Activated naive CD4-positive, alpha-beta T cell treated with anti-CD3 and anti-CD28 coated beads, Interleukin-2, amount 50 U/mL, for 24 hours (primary cell): Measurements from ENCODE around the gene CTBP1.
A peak's percentile ranks its signal among the peaks of the same experiment; 100 is the strongest.
"Not testable (repeated sequence)": the region's sequence is repeated elsewhere in the genome, so short reads cannot be mapped to it uniquely, and the experiment has no call there.

Experiments used
- H3K27ac Mint-ChIP-seq: one replicate; pipeline ENCODE4 v1.8.0; 2021; ENCODE audit warnings: mild to moderate bottlenecking, mixed read lengths
- H3K27me3 Mint-ChIP-seq: one replicate; pipeline ENCODE4 v1.8.0; 2021; ENCODE audit warnings: mixed read lengths
- H3K36me3 Mint-ChIP-seq: one replicate; pipeline ENCODE4 v1.8.0; 2021; ENCODE audit warnings: mixed read lengths
- H3K4me1 Mint-ChIP-seq: one replicate; pipeline ENCODE4 v1.8.0; 2021; ENCODE audit warnings: mixed read lengths
- H3K4me3 Mint-ChIP-seq: one replicate; pipeline ENCODE4 v1.8.0; 2021; ENCODE audit warnings: mild to moderate bottlenecking, mixed read lengths
- H3K9me3 Mint-ChIP-seq: one replicate; pipeline ENCODE4 v1.8.0; 2021; ENCODE audit warnings: mixed read lengths

CTBP1 gene

DNA sequence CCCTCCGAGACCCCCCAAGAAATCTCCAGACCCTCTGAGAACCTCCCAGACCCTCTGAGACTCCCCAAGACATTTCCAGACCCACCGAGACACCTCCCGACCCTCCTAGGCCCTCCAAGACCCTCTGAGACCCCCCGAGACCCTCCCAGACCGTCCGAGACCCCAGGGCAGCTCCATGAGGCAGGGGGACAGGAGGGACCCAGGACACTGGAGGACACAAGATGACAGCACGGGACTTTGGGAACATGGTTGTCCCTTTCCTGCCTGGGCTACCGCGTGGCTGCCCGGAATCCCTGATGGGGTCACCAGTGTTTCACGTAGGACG, 10.3 kb downstream of the CTBP1 start:
- H3K9me3 Mint-ChIP-seq, result no peaks in the 10 kb centered on the region
- H3K36me3 Mint-ChIP-seq, result peaks cover 4% of the 10 kb centered on the region
- H3K4me3 Mint-ChIP-seq, result no peak overlapping the region
- peaks cover 19% of the 10 kb centered on the region for H3K4me1 Mint-ChIP-seq
- H3K27ac Mint-ChIP-seq, result no peak overlapping the region
- no peaks in the 10 kb centered on the region for H3K27me3 Mint-ChIP-seq

DNA sequence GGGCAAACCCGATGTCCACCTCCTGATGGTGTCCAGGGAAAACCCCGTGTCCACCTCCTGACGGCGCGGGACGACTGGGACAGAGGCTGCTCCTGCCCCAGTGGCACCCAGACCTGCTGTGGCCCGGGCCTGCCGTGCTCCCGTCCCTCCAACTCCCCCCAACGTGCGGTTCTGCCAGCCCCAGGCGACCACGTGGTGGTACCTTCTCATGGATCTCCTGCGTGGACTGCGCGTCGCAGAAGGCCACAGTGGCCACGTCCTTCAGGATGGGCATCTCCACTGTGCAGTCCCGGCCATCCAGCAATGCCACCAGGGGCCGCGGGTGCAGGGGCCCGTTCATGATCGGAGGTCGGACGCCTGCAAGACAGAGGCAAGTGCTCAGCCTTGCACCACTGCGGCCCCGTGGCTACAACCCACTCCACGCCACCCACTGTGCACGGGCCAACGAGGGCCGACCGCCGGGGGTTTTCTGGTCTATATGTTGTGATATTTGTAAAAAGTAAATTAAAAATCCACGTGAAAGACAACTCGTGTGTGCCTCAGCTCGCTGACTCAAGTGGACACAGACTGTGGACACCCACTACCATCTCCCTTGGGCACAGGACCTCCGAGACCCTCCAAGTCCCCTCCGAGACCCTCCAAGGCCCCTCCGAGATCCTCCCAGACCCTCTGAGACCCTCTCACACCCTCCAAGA, 10.8 kb downstream of the CTBP1 start:
- no peak overlapping the region for H3K4me3 Mint-ChIP-seq
- H3K27ac Mint-ChIP-seq, result no peak overlapping the region
- H3K27me3 Mint-ChIP-seq, result no peaks in the 10 kb centered on the region
- H3K9me3 Mint-ChIP-seq, result no peaks in the 10 kb centered on the region
- peaks cover 4% of the 10 kb centered on the region for H3K36me3 Mint-ChIP-seq
- peaks cover 15% of the 10 kb centered on the region for H3K4me1 Mint-ChIP-seq

DNA sequence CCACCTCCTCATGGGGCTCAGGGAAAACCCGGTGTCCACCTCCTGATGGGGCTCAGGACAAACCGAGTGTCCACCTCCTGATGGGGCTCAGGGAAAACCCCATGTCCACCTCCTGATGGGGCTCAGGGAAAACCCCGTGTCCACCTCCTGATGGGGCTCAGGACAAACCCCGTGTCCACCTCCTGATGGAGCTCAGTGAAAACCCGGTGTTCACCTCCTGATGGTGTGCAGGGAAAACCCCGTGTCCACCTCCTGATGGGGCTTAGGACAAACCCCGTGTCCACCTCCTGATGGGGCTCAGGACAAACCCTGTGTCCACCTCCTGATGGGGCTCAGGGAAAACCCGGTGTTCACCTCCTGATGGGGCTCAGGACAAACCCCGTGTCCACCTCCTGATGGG, 11.7 kb downstream of the CTBP1 start:
- H3K36me3 Mint-ChIP-seq, H3K4me1 Mint-ChIP-seq, H3K27me3 Mint-ChIP-seq, H3K4me3 Mint-ChIP-seq, H3K27ac Mint-ChIP-seq, H3K9me3 Mint-ChIP-seq: not testable (repeated sequence)

DNA sequence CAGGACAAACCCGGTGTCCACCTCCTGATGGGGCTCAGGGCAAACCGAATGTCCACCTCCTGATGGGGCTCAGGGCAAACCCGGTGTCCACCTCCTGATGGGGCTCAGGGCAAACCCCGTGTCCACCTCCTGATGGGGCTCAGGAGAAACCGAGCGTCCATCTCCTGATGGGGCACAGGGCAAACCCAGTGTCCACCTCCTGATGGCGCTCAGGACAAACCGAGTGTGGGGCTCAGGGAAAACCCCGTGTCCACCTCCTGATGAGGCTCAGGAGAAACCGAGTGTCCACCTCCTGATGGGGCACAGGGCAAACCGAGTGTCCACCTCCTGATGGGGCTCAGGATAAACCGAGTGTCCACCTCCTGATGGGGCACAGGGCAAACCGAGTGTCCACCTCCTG, 12.1 kb downstream of the CTBP1 start:
- H3K4me3 Mint-ChIP-seq, H3K9me3 Mint-ChIP-seq: not testable (repeated sequence)

DNA sequence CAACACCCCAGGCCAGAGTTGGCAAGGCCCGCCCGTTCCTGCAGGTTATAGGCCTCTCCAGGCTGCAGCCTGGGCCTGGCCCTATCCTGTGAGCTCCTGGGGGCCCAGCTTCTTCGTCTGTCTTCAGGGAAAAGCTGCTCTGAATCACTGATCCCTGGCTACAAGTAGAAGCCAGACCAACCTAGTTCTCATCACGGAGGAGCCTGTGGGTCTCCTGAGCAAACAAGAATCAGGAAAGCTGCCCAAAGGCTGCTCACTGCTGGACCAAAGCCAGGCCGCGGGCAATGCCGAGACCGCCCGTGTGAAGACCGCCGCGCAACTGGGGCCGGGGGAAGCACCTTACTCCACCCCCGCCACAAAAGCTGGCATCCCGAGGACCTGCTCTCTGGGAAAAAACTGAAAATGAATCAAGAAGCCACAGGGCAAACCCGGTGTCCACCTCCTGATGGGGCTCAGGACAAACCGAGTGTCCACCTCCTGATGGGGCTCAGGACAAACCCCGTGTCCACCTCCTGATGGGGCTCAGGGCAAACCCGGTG, 12.8 kb downstream of the CTBP1 start:
- Mint-ChIP-seq H3K4me3 (no peak overlapping the region), H3K4me1 (peaks cover 3% of the 10 kb centered on the region), H3K9me3 (no peaks in the 10 kb centered on the region), H3K27ac (no peak overlapping the region), H3K27me3 (no peaks in the 10 kb centered on the region), H3K36me3 (peaks cover 4% of the 10 kb centered on the region)

More for the DNA sequence above, 12.1 kb downstream of the CTBP1 start:
- not testable (repeated sequence) for H3K4me1 Mint-ChIP-seq, H3K27ac Mint-ChIP-seq, H3K36me3 Mint-ChIP-seq, H3K27me3 Mint-ChIP-seq

DNA sequence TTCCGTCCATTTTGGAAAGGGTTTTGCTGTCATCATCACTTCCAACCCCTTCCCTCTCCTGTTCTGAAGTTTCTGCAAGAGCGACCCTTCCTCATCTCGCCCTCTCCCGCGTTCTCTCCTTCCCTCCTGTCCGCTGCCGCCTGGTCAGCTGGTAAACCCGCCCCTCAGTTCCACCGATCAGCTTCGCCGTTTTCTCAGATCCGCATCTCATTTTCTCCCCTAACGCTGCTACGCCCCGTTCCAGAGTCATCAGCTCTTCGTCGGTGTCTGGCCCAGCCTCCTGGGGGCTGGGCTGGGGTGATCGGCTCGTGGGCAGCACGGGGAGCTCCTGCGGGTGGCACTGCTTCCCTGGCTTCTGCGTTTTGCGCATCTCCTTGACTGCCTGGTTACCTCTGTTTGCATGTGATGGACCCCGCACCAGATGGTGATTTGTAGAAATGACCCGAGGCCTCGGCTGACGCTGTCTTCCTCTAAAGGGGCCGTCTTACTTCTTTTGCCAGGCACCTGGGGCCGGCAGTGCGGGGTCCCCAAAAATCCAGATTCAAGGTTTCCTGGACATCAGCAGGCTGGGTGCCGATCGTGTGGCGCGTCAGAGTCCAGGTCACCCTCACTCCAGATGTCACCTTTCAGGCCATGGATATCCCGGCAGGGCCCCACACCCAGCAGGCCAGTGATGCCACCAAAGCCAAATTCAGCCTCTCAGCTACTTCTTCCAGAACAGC, 13.4 kb downstream of the CTBP1 start:
- H3K36me3 Mint-ChIP-seq, result peaks cover 4% of the 10 kb centered on the region

DNA sequence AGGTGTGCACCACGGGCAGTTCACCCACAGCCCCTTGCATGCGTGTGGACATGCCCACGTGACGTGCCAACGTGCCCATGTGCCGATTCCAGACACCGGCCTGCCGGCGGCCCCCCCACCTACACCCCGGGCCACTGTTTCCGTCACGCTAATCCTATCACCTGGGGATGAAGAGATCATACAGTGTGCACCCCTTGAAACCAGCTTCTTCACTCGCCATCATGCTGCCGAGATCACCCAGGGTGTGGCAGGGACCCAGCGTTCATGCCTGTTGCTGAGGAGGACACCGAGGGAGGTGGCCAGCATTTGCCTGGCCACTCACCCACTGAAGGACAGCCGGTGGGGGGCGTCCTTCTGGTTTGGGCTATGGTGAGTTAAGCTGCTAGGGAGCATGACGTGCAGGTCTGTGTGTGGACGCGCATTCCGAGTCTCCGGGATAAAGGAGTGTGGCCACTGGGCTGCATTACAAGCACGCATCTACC, 14.1 kb downstream of the CTBP1 start:
- no peak overlapping the region for H3K27ac Mint-ChIP-seq
- no peak overlapping the region for H3K4me3 Mint-ChIP-seq
- no peaks in the 10 kb centered on the region for H3K27me3 Mint-ChIP-seq
- no peaks in the 10 kb centered on the region for H3K9me3 Mint-ChIP-seq
- H3K36me3 Mint-ChIP-seq, result peaks cover 4% of the 10 kb centered on the region
- H3K4me1 Mint-ChIP-seq, result peaks cover 2% of the 10 kb centered on the region

More for the DNA sequence above, 13.4 kb downstream of the CTBP1 start:
- H3K9me3 Mint-ChIP-seq, result no peaks in the 10 kb centered on the region
- H3K4me3 Mint-ChIP-seq, result no peak overlapping the region
- no peaks in the 10 kb centered on the region for H3K27me3 Mint-ChIP-seq
- H3K4me1 Mint-ChIP-seq, result peaks cover 3% of the 10 kb centered on the region
- H3K27ac Mint-ChIP-seq, result no peak overlapping the region

DNA sequence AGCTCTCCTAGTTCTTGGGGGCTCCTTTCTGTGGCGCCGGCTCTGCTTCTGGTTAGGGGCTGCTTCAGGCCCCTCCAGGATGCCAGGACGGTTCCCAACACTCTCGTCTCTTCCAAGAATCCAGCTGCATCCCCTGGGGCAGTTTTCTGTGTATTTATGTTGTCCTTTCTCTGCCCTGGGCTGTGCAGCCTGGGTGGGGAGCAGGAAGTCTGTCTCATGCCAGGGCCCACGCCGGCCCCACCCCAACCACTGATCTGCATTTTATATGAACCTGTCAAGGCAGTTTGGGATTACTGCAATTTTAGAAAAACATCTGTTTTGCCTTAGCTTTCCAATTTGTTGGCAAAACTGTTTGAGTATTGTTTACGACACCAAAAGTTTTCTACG, 14.6 kb downstream of the CTBP1 start:
- Mint-ChIP-seq H3K36me3 (peaks cover 4% of the 10 kb centered on the region), H3K9me3 (no peaks in the 10 kb centered on the region), H3K4me3 (no peak overlapping the region), H3K4me1 (no peaks in the 10 kb centered on the region), H3K27ac (no peak overlapping the region), H3K27me3 (no peaks in the 10 kb centered on the region)

DNA sequence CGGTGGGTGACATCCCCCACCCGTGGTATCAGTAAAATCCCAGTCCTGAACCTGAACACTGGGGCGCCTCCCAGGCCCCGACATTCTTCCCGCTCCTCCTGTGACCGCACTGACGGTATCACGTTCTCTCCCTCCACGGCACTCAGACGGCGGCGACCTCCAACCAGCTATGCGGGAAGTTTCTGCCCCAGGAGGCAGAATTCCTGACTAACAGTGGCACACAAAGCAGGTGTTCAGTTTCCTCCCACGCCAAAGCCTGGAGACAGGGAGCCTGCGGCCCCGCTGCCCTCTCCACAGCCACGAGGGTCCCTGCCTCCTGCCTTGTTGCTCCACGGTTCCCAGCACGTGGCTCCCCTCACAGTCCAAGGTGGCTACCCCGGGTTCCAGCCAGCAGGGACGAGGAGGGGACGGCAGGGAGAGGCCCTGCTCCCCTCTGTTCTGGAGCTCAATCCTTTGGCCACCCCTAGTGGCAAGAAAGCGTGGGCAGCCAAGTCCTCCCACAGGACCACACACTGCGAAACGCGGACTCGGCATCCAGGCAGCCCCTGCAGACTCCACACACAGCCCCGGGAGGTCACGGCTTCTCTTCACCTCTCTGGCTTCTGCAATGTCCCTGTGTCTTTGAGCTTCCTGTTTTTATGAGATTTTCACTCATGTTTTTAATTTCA, 15.2 kb downstream of the CTBP1 start:
- no peaks in the 10 kb centered on the region for H3K27me3 Mint-ChIP-seq
- no peak overlapping the region for H3K27ac Mint-ChIP-seq
- H3K9me3 Mint-ChIP-seq, result no peaks in the 10 kb centered on the region
- no peaks in the 10 kb centered on the region for H3K4me1 Mint-ChIP-seq
- H3K4me3 Mint-ChIP-seq, result no peak overlapping the region
- peaks cover 4% of the 10 kb centered on the region for H3K36me3 Mint-ChIP-seq

DNA sequence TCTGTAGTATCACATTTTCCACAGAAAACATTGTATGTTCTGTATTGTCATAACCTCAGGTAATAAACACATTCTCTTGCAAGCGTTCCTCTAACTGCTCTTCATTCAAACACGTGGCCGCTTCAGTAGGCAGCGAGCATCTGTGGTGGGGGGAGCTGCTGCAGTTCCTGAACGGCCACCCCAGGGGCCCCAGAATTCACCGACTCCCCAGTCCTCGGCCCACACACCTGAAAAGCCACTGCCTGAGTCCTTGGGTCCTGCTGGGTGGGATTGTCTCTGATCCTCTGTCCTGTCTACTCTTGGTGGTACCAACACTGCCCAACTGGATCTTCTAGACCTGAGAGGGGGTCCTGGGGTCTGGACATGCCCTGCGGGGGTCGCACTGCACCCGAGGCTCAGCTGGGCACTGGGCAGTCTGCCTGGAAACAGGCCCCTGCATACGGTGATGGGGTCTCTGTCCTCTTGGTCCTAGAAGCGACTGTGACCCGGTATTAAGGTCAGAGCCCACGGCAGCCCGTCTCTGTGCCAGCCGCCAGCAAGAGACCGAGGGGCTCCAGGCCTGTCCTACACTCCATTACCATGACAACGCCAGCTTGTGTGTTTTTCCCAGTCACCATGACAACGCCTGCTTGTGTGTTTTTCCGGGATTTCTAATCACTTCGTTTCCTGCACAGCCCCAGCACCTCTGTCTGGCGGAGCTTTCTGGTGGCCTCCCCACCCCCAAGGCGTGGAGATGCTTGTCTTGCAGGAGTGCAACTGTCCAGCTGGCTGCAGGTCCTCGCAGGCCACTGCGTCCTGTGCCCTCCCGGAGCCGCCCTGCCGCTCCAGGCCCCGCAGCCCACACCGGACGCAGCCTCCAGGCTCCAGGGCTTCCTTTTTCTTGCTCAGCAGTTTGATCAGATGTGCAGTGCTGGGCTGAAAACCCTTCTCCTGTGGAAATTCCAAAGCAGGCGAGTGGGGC, 16.0 kb downstream of the CTBP1 start:
- peak overlapping the region; percentile 51 for H3K27ac Mint-ChIP-seq
- peaks cover 4% of the 10 kb centered on the region for H3K36me3 Mint-ChIP-seq

DNA sequence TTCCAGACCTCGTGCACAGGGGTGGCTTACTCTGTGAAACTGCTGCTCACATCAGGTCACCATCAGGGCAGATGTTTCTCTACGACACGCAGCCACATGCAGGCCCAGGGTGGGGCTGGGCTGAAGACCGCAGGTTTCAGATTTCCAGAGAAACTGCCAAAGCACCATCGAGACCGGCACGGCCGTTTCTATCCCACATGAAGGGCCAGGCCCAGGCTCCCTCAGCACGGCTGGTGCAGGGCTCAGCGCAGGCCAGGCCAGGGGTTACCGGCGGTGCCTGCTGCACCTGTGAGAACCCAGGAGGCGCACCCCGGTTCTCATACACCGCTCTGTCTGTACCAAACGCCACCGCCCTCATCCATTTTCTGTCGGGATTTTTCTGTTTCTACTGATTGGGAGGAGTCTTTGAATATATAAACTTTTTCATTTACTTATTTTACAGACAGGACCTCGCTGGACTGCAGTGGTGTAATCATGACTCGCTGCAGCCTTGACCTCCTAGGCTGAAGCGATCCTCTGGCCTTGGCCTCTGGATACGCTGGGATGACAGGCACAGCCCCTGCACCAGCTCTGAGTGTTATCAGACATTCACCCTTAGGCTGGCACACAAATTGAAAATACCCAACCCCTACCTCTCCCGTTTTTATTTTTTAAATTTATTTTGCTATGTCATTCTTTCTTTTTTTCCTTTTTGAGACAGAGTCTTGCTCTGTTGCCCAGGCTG, 17.1 kb downstream of the CTBP1 start:
- H3K4me3 Mint-ChIP-seq, result no peak overlapping the region
- no peak overlapping the region for H3K27ac Mint-ChIP-seq
- no peaks in the 10 kb centered on the region for H3K4me1 Mint-ChIP-seq
- H3K27me3 Mint-ChIP-seq, result no peaks in the 10 kb centered on the region
- peaks cover 8% of the 10 kb centered on the region for H3K36me3 Mint-ChIP-seq
- no peaks in the 10 kb centered on the region for H3K9me3 Mint-ChIP-seq

More for the DNA sequence above, 16.0 kb downstream of the CTBP1 start:
- Mint-ChIP-seq H3K27me3 (no peaks in the 10 kb centered on the region), H3K4me1 (no peaks in the 10 kb centered on the region), H3K4me3 (no peak overlapping the region), H3K9me3 (no peaks in the 10 kb centered on the region)

DNA sequence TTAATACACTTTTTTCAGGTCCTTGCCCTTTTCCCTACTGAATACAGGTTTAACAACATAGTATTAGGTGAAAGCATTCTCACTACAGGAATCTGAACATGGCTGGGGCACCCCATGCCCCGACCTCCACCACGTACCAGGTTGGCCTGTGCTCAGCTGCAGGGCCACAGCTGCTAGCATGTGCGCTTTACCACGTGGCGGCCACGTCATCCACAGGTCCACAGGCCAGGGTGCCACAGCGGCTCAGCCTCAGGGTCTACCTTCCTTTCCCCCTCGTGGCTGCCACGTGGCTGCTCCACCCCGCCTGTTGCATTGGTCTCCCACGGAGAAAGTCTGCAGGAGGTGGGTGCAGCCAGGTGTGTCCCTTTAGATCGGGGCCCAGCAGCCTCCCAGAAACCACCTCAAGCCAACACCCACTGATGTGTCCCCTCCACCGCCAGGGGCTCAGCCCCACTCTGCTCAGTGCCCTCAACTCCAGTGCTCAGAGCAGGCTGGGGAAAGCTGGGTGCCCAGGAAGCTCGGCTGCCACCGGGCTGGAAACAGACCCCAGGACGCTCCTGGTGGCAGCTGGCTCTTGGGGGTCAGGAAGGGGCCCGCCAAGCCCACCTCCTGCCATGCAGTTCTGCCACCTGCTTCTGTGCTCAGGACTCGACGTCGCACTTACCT, 17.8 kb downstream of the CTBP1 start:
- no peak overlapping the region for H3K27ac Mint-ChIP-seq
- no peaks in the 10 kb centered on the region for H3K4me1 Mint-ChIP-seq
- H3K9me3 Mint-ChIP-seq, result no peaks in the 10 kb centered on the region
- no peak overlapping the region for H3K4me3 Mint-ChIP-seq
- peaks cover 8% of the 10 kb centered on the region for H3K36me3 Mint-ChIP-seq
- H3K27me3 Mint-ChIP-seq, result no peaks in the 10 kb centered on the region

DNA sequence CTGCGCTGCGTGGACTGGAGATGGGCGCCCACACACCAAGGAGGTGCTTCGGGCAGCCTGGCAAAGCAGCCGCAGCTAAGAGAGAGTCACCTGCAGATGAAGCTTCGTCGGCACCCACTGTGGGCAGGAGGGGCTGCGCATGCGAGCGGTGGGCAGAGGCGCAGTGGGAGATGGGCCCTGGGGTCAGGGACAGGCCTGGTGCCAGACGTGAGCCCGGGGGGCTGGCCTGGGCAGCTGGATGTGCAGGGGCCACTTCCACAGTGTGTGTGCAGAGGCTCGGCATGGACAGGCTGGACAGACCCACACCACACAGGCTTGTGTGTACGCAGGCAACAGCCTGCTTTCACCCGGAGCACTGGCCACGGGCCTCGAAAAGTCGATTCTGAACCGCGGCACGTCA, 18.6 kb downstream of the CTBP1 start:
- H3K36me3 Mint-ChIP-seq, result peaks cover 8% of the 10 kb centered on the region
- no peaks in the 10 kb centered on the region for H3K9me3 Mint-ChIP-seq
- H3K4me3 Mint-ChIP-seq, result no peak overlapping the region
- H3K4me1 Mint-ChIP-seq, result no peaks in the 10 kb centered on the region
- no peak overlapping the region for H3K27ac Mint-ChIP-seq
- no peaks in the 10 kb centered on the region for H3K27me3 Mint-ChIP-seq

DNA sequence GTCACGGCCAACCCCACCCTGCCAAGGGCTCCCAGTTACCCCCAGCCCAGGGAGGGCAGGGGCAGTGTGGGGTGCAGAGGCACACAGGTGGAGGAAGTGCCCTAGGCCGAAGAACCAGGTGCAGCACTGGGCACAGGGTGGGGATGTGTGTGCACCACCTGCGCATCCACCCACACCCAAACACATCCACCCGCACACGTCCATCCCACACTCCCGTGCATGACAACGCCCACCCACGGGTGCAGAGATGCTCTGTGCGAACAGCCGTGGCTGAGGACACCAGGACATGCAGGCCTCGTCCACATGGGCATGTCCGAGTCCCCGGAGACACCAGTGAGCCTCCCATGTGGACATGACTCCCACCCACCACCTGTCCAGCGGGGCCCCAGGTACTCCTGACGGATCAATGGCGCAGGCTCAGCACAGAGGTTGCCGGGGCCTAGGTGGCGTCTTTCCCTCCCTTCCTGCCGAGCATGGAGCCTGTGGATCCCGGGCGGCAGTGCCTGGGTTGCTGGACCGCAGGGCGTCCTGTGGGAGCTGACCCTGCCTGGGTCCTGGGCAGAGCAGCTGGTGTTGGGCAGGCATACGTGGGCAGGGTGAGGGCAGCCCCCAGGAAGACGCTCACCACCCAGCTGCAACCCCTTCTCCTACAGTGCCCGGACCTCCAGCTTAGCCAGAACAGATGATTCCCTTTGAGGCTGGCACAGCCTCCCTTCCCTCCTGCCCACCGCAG, 19.6 kb downstream of the CTBP1 start:
- Mint-ChIP-seq H3K27me3 (no peaks in the 10 kb centered on the region), H3K4me3 (no peak overlapping the region), H3K36me3 (peaks cover 11% of the 10 kb centered on the region), H3K27ac (no peak overlapping the region), H3K4me1 (peaks cover 5% of the 10 kb centered on the region), H3K9me3 (no peaks in the 10 kb centered on the region)
